GM23338 (cell line): ENCODE results near the gene NFYA. TPM values are rescaled to one million over a fixed set of nuclear protein-coding genes. Genes with fewer than 3 reads are reported as not detected.

Experiments
- ATAC-seq: fragments of 200-7000 bp; cut with Tn5 transposase; 3 replicates; pipeline ENCODE4 v1.9.1; 2020
- DNase-seq: peaks from one replicate; pipeline ENCODE4 v3.0.0-alpha.2; 2015; ENCODE audit warnings: low spot score
- H2AFZ ChIP-seq: fragments of 200-600 bp; sonication (generic); 2 replicates; pipeline ENCODE4 v1.8.0; 2016; ENCODE audit warnings: antibody characterized with exemption, mild to moderate bottlenecking, moderate library complexity
- H3F3A ChIP-seq: fragments of 200-600 bp; sonication (generic); replicated peaks from 2 replicates; pipeline ENCODE4 v1.8.0; 2017; ENCODE audit warnings: antibody characterized with exemption, mixed run types, low read depth
- H3K27ac ChIP-seq: fragments of 200-600 bp; sonication (generic); 2 replicates; pipeline ENCODE4 v1.6.1; 2016; ENCODE audit warnings: low read depth
- H3K27me3 ChIP-seq: fragments of 200-600 bp; sonication (generic); 2 replicates; pipeline ENCODE4 v1.8.0; 2016; ENCODE audit warnings: mild to moderate bottlenecking, mixed run types, moderate library complexity; ENCODE audit not compliant: insufficient read depth
- H3K36me3 ChIP-seq: fragments of 200-600 bp; sonication (generic); 2 replicates; pipeline ENCODE4 v1.8.0; 2016; ENCODE audit warnings: mild to moderate bottlenecking; ENCODE audit not compliant: insufficient read depth
- H3K4me1 ChIP-seq: fragments of 200-600 bp; sonication (generic); 2 replicates; pipeline ENCODE4 v1.8.0; 2016; ENCODE audit warnings: mild to moderate bottlenecking, moderate library complexity; ENCODE audit not compliant: insufficient read depth
- H3K4me2 ChIP-seq: fragments of 200-600 bp; sonication (generic); 2 replicates; pipeline ENCODE4 v1.7.1; 2017; ENCODE audit warnings: mixed run types
- H3K4me3 ChIP-seq: fragments of 200-600 bp; sonication (generic); 2 replicates; pipeline ENCODE4 v1.6.1; 2016; ENCODE audit warnings: mixed run types
- H3K79me2 ChIP-seq: fragments of 200-600 bp; sonication (generic); replicated peaks from 2 replicates; pipeline ENCODE4 v1.8.0; 2017; ENCODE audit warnings: mild to moderate bottlenecking; ENCODE audit not compliant: insufficient read depth
- H3K9me2 ChIP-seq: fragments of 200-600 bp; sonication (generic); 2 replicates; pipeline ENCODE4 v1.8.0; 2017; ENCODE audit not compliant: insufficient read depth
- H4K20me1 ChIP-seq: fragments of 200-600 bp; sonication (generic); replicated peaks from 2 replicates; pipeline ENCODE4 v1.8.0; 2017; ENCODE audit warnings: mild to moderate bottlenecking; ENCODE audit not compliant: insufficient read depth
- H3K27ac Mint-ChIP-seq: 2 replicates; pipeline ENCODE4 v1.8.0; 2020; ENCODE audit warnings: inconsistent platforms, mild to moderate bottlenecking, moderate library complexity, mixed read lengths
- H3K27me3 Mint-ChIP-seq: 3 replicates; pipeline ENCODE4 v1.8.0; 2022; ENCODE audit warnings: low read depth, mild to moderate bottlenecking, moderate library complexity, mixed read lengths, inconsistent platforms; ENCODE audit not compliant: insufficient read depth, poor library complexity
- H3K36me3 Mint-ChIP-seq: 3 replicates; pipeline ENCODE4 v1.8.0; 2021; ENCODE audit warnings: low read depth, mild to moderate bottlenecking, inconsistent platforms, moderate library complexity, mixed read lengths
- H3K4me1 Mint-ChIP-seq: 3 replicates; pipeline ENCODE4 v1.8.0; 2020; ENCODE audit warnings: mild to moderate bottlenecking, inconsistent platforms, mixed read lengths
- H3K4me3 Mint-ChIP-seq: 3 replicates; pipeline ENCODE4 v1.8.0; 2021; ENCODE audit warnings: moderate library complexity, mild to moderate bottlenecking, inconsistent platforms, mixed read lengths
- H3K9me3 Mint-ChIP-seq: 3 replicates; pipeline ENCODE4 v1.8.0; 2020; ENCODE audit warnings: moderate library complexity, mild to moderate bottlenecking, inconsistent platforms, mixed read lengths
- CREB1 ChIP-seq: fragments of 250-450 bp; sonication (Bioruptor Pico); IDR thresholded peaks from 2 replicates; pipeline ENCODE4 v1.5.0; 2020; ENCODE audit warnings: low read depth, mild to moderate bottlenecking, moderate library complexity
- CTCF ChIP-seq, 2 experiments: fragments of 200-600 bp in 1 of 2; sonication (generic) in 1 of 2; conservative IDR thresholded peaks; 2 replicates each; pipeline versions ENCODE4 v1.5.1 to v1.6.1; 2016 to 2017; ENCODE audit warnings: antibody characterized with exemption in 2 of 2, low read depth in 2 of 2, mild to moderate bottlenecking in 2 of 2, moderate library complexity in 1 of 2
- ETS1 ChIP-seq: IDR thresholded peaks from 2 replicates; pipeline ENCODE4 v1.6.1; 2016; ENCODE audit warnings: antibody characterized with exemption
- EZH2 ChIP-seq: fragments of 200-600 bp; sonication (generic); IDR thresholded peaks from one replicate; pipeline ENCODE4 v1.8.0; 2017; ENCODE audit warnings: antibody characterized with exemption, mild to moderate bottlenecking, low read depth; ENCODE audit not compliant: unreplicated experiment
- EZH2phosphoT487 ChIP-seq: fragments of 200-600 bp; sonication (generic); IDR thresholded peaks from one replicate; pipeline ENCODE4 v1.8.1; 2018; ENCODE audit warnings: antibody characterized with exemption; ENCODE audit not compliant: unreplicated experiment
- POLR2AphosphoS5 ChIP-seq: IDR thresholded peaks from 2 replicates; pipeline ENCODE4 v1.6.1; 2016; ENCODE audit warnings: antibody characterized with exemption, low read depth
- REST ChIP-seq: IDR thresholded peaks from one replicate; pipeline ENCODE4 v1.6.1; 2018; ENCODE audit warnings: antibody characterized with exemption; ENCODE audit not compliant: unreplicated experiment
- ZNF114 ChIP-seq: fragments of 250-450 bp; sonication (Bioruptor Pico); IDR thresholded peaks from 2 replicates; pipeline ENCODE4 v1.5.0; 2020; ENCODE audit warnings: mild to moderate bottlenecking, moderate library complexity
- ZNF331 ChIP-seq: fragments of 250-450 bp; sonication (Bioruptor Pico); IDR thresholded peaks from 2 replicates; pipeline ENCODE4 v1.5.0; 2020; ENCODE audit warnings: low read depth, mild to moderate bottlenecking, moderate library complexity
- polyA plus RNA-seq: library from polyadenylated mRNA; unstranded; fragments of >200 nt; fragmentation: Nextera tagmentation; extraction: Ambion mirVana; gene quantifications from 2 replicates; pipeline ENCODE4 v1.2.1, GENCODE V29; 2016
- total RNA-seq: library from RNA; depleted of rRNA; stranded (reverse); fragments of >200 nt; shearing (Covaris generic); gene quantifications from 2 replicates; pipeline ENCODE4 v1.2.3, GENCODE V29; 2014
- TF ChIP-seq, protein P1 (sequence below): fragments of 250-450 bp; sonication (Bioruptor Pico); IDR thresholded peaks from 2 replicates; pipeline ENCODE4 v1.5.0; 2020; ENCODE audit warnings: mild to moderate bottlenecking, moderate library complexity

NFYA gene
- total and polyA plus RNA-seq, 2 experiments from 2014 or later, result 10.8 to 39.1 TPM

DNA sequence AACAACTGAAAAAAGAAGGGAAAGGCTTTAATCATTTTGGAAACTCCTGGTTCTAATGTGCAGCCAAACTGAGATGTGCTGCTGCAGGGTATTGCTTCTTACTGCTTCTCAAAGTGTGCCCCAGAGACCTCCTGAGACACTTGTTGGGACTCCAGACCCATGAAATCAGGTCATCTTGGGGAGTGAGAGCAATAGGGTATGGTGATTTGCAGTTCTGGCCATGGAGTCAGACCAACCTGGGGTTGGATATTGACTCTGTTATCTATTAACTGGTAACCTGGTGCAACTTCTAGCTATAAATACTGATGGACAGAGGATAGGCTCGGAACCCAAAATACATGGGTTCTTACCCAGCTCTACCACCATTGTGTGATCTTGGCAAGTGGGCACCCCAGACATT, 26.7 kb upstream of the NFYA start:
- Histone ChIP-seq H3K4me3 (no peak overlapping the region), H3K36me3 (no peaks in the 10 kb centered on the region; the same call in 1 of the 2 replicates), H3K9me2 (no peaks in the 10 kb centered on the region), H3F3A (no peaks in the 10 kb centered on the region), H3K27ac (no peak overlapping the region), H3K27me3 (no peaks in the 10 kb centered on the region), H3K79me2 (no peaks in the 10 kb centered on the region), H4K20me1 (no peaks in the 10 kb centered on the region), H3K4me1 (no peaks in the 10 kb centered on the region; the same call in 1 of the 2 replicates), H3K4me2 (no peak overlapping the region), H2AFZ (no peak overlapping the region)
- DNase-seq, result no peak
- peaks cover 2% of the 10 kb centered on the region for H3K27me3 Mint-ChIP-seq
- peaks cover 4% of the 10 kb centered on the region; the same call in 1 of the 3 replicates for H3K4me1 Mint-ChIP-seq
- TF ChIP-seq, protein P1, sequence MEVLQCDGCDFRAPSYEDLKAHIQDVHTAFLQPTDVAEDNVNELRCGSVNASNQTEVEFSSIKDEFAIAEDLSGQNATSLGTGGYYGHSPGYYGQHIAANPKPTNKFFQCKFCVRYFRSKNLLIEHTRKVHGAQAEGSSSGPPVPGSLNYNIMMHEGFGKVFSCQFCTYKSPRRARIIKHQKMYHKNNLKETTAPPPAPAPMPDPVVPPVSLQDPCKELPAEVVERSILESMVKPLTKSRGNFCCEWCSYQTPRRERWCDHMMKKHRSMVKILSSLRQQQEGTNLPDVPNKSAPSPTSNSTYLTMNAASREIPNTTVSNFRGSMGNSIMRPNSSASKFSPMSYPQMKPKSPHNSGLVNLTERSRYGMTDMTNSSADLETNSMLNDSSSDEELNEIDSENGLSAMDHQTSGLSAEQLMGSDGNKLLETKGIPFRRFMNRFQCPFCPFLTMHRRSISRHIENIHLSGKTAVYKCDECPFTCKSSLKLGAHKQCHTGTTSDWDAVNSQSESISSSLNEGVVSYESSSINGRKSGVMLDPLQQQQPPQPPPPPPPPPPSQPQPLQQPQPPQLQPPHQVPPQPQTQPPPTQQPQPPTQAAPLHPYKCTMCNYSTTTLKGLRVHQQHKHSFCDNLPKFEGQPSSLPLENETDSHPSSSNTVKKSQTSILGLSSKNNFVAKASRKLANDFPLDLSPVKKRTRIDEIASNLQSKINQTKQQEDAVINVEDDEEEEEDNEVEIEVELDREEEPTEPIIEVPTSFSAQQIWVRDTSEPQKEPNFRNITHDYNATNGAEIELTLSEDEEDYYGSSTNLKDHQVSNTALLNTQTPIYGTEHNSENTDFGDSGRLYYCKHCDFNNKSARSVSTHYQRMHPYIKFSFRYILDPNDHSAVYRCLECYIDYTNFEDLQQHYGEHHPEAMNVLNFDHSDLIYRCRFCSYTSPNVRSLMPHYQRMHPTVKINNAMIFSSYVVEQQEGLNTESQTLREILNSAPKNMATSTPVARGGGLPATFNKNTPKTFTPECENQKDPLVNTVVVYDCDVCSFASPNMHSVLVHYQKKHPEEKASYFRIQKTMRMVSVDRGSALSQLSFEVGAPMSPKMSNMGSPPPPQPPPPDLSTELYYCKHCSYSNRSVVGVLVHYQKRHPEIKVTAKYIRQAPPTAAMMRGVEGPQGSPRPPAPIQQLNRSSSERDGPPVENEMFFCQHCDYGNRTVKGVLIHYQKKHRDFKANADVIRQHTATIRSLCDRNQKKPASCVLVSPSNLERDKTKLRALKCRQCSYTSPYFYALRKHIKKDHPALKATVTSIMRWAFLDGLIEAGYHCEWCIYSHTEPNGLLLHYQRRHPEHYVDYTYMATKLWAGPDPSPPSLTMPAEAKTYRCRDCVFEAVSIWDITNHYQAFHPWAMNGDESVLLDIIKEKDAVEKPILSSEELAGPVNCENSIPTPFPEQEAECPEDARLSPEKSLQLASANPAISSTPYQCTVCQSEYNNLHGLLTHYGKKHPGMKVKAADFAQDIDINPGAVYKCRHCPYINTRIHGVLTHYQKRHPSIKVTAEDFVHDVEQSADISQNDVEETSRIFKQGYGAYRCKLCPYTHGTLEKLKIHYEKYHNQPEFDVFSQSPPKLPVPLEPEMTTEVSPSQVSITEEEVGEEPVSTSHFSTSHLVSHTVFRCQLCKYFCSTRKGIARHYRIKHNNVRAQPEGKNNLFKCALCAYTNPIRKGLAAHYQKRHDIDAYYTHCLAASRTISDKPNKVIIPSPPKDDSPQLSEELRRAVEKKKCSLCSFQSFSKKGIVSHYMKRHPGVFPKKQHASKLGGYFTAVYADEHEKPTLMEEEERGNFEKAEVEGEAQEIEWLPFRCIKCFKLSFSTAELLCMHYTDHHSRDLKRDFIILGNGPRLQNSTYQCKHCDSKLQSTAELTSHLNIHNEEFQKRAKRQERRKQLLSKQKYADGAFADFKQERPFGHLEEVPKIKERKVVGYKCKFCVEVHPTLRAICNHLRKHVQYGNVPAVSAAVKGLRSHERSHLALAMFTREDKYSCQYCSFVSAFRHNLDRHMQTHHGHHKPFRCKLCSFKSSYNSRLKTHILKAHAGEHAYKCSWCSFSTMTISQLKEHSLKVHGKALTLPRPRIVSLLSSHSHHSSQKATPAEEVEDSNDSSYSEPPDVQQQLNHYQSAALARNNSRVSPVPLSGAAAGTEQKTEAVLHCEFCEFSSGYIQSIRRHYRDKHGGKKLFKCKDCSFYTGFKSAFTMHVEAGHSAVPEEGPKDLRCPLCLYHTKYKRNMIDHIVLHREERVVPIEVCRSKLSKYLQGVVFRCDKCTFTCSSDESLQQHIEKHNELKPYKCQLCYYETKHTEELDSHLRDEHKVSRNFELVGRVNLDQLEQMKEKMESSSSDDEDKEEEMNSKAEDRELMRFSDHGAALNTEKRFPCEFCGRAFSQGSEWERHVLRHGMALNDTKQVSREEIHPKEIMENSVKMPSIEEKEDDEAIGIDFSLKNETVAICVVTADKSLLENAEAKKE, result no peak
- TF ChIP-seq POLR2AphosphoS5 (no peak), ZNF331 (CRISPR knock-in tag) (no peak), CTCF (conservative IDR thresholded peaks at IDR 0.05; ENCODE audit: low read depth in 2 of 2) (no peak)
- H3K36me3 Mint-ChIP-seq, result no peaks in the 10 kb centered on the region
- H3K9me3 Mint-ChIP-seq, result no peaks in the 10 kb centered on the region
- no peak overlapping the region for H3K4me3 Mint-ChIP-seq
- no peak overlapping the region for H3K27ac Mint-ChIP-seq
- ATAC-seq, result no peak

DNA sequence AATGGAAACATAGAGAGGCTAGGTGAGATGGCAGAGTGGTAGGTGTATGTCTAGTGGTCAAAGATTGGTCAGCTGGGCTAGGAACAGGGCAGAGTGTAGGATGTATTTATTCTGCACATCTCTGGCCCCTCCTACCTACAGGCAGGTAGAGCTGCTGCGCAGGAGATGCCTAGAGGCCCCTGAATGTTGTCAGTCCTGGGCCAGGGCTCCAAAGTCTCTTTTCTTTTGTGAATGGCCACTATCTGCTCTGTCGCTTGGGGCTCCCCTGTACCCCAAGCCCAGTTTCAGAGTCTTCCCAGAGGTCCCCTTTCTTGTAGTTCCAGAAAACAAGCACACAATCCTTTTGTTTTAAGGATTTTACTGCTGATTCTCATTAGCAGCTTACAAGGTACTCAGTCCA, 25.5 kb upstream of the NFYA start:
- H4K20me1 ChIP-seq, result no peaks in the 10 kb centered on the region
- no peaks in the 10 kb centered on the region for H3K9me2 ChIP-seq
- Mint-ChIP-seq H3K27me3 (peaks cover 2% of the 10 kb centered on the region), H3K9me3 (no peaks in the 10 kb centered on the region), H3K4me1 (peaks cover 9% of the 10 kb centered on the region), H3K36me3 (no peaks in the 10 kb centered on the region), H3K4me3 (no peak overlapping the region), H3K27ac (no peak overlapping the region)
- H3K4me1 ChIP-seq, result peaks cover 5% of the 10 kb centered on the region
- no peaks in the 10 kb centered on the region for H3K27me3 ChIP-seq
- no peak overlapping the region for H3K27ac ChIP-seq
- H2AFZ ChIP-seq, result no peak overlapping the region
- no peaks in the 10 kb centered on the region for H3F3A ChIP-seq
- DNase-seq (no peak), ATAC-seq (no peak)
- H3K4me2 ChIP-seq, result no peak overlapping the region
- H3K79me2 ChIP-seq, result no peaks in the 10 kb centered on the region
- H3K4me3 ChIP-seq, result no peak overlapping the region
- H3K36me3 ChIP-seq, result no peaks in the 10 kb centered on the region
- TF ChIP-seq ETS1, result no peak
- no peak for TF ChIP-seq ZNF114 (CRISPR knock-in tag)
- no peak for TF ChIP-seq EZH2
- no peak for TF ChIP-seq CREB1 (CRISPR knock-in tag)
- TF ChIP-seq REST, result no peak
- no peak for TF ChIP-seq EZH2phosphoT487
- TF ChIP-seq POLR2AphosphoS5, result no peak
